IMR-90 (cell line): Measurements from ENCODE around the gene MCRS1. TPM values are rescaled to one million over a fixed set of nuclear protein-coding genes. Genes with fewer than 3 reads are reported as not detected.

Experiments
- ATAC-seq: fragments of 200-7000 bp; cut with Tn5 transposase; 2 replicates; pipeline ENCODE4 v1.9.1; 2020; ENCODE audit warnings: low read depth, mild to moderate bottlenecking, moderate library complexity
- BruUV-seq: library from RNA; stranded (reverse); fragments of 400-500 nt; replicated peaks from 2 replicates; lab custom pipeline; 2021; lab: Mats Ljungman, UMichigan
- CTCF ChIA-PET: fragments of 300-600 bp; formaldehyde crosslinking; extraction: SDS; loops from one replicate; lab custom pipeline; 2021; ENCODE audit warnings: antibody characterized with exemption; lab: Yijun Ruan, JAX
- POLR2A ChIA-PET: fragments of 300-600 bp; sonication (Branson Sonifier 250); formaldehyde crosslinking; loops from one replicate; lab custom pipeline; 2022; ENCODE audit warnings: antibody characterized with exemption; ENCODE audit not compliant: unreplicated experiment; lab: Charles Lee
- DNase-seq: peaks from one replicate; pipeline ENCODE4 v3.0.0; 2013
- H2AFZ ChIP-seq: replicated peaks from 2 replicates; pipeline ENCODE3; 2013; ENCODE audit warnings: low read length, mild to moderate bottlenecking; ENCODE audit not compliant: poor library complexity
- H2AK5ac ChIP-seq: 2 replicates; pipeline ENCODE4 v1.6.1; 2013; ENCODE audit warnings: low read depth, low read length, inconsistent platforms
- H2AK9ac ChIP-seq: replicated peaks from 2 replicates; pipeline ENCODE3; 2013; ENCODE audit warnings: mild to moderate bottlenecking, low read depth, low read length, moderate library complexity; ENCODE audit not compliant: poor library complexity
- H2BK120ac ChIP-seq: 2 replicates; pipeline ENCODE4 v1.6.1; 2013; ENCODE audit warnings: low read depth, low read length, inconsistent platforms
- H2BK15ac ChIP-seq: 3 replicates; pipeline ENCODE4 v1.6.1; 2013; ENCODE audit warnings: low read depth, low read length, inconsistent platforms
- H2BK20ac ChIP-seq: 2 replicates; pipeline ENCODE4 v1.6.1; 2013; ENCODE audit warnings: low read depth, mild to moderate bottlenecking, inconsistent platforms, low read length, moderate library complexity
- H2BK5ac ChIP-seq: 2 replicates; pipeline ENCODE4 v1.6.1; 2013; ENCODE audit warnings: mild to moderate bottlenecking, low read depth, low read length, inconsistent platforms; ENCODE audit not compliant: poor library complexity, severe bottlenecking
- H3K14ac ChIP-seq: replicated peaks from 2 replicates; pipeline ENCODE4 v1.6.1; 2013; ENCODE audit warnings: low read depth, low read length, inconsistent platforms
- H3K18ac ChIP-seq: 2 replicates; pipeline ENCODE4 v1.6.1; 2013; ENCODE audit warnings: low read depth, low read length, control low read depth
- H3K23ac ChIP-seq: 2 replicates; pipeline ENCODE4 v1.6.1; 2013; ENCODE audit warnings: low read depth, low read length, inconsistent platforms
- H3K27ac ChIP-seq: 2 replicates; pipeline ENCODE4 v1.5.1; 2013; ENCODE audit warnings: mild to moderate bottlenecking, control low read depth, low read length; ENCODE audit not compliant: insufficient read depth
- H3K27me3 ChIP-seq: 2 replicates; pipeline ENCODE4 v1.6.1; 2013; ENCODE audit warnings: low read length; ENCODE audit not compliant: control insufficient read depth, insufficient read depth
- H3K36me3 ChIP-seq: 2 replicates; pipeline ENCODE4 v1.6.1; 2013; ENCODE audit warnings: low read length, mixed read lengths; ENCODE audit not compliant: control insufficient read depth, insufficient read depth
- H3K4ac ChIP-seq: 2 replicates; pipeline ENCODE4 v1.6.1; 2013; ENCODE audit warnings: low read depth, low read length, inconsistent platforms
- H3K4me1 ChIP-seq: 2 replicates; pipeline ENCODE4 v1.6.1; 2013; ENCODE audit warnings: low read length, mixed read lengths; ENCODE audit not compliant: control insufficient read depth, insufficient read depth
- H3K4me2 ChIP-seq: 2 replicates; pipeline ENCODE4 v1.6.1; 2013; ENCODE audit warnings: low read depth, mild to moderate bottlenecking, control low read depth, low read length, moderate library complexity
- H3K4me3 ChIP-seq: 2 replicates; pipeline ENCODE4 v1.5.1; 2013; ENCODE audit warnings: low read depth, mild to moderate bottlenecking, control low read depth, low read length, moderate library complexity; ENCODE audit not compliant: insufficient read depth
- H3K56ac ChIP-seq: 2 replicates; pipeline ENCODE4 v1.6.1; 2013; ENCODE audit warnings: low read length, inconsistent platforms; ENCODE audit not compliant: insufficient read depth; ENCODE audit errors: extremely low read depth
- H3K79me1 ChIP-seq, 2 experiments: 2 replicates each; pipeline ENCODE4 v1.6.1; 2013; ENCODE audit warnings: low read length in 2 of 2, inconsistent platforms in 1 of 2, low read depth in 1 of 2
- H3K9ac ChIP-seq: 2 replicates; pipeline ENCODE4 v1.6.1; 2013; ENCODE audit warnings: low read depth, low read length, control low read depth
- H3K9me1 ChIP-seq: 2 replicates; pipeline ENCODE4 v1.6.1; 2013; ENCODE audit warnings: low read length, inconsistent platforms; ENCODE audit not compliant: insufficient read depth
- H3K9me3 ChIP-seq: 2 replicates; pipeline ENCODE4 v1.6.1; 2013; ENCODE audit warnings: low read length; ENCODE audit not compliant: control insufficient read depth, insufficient read depth
- H4K20me1 ChIP-seq: 2 replicates; pipeline ENCODE4 v1.6.1; 2013; ENCODE audit warnings: low read length, inconsistent platforms; ENCODE audit not compliant: insufficient read depth
- H4K5ac ChIP-seq: 2 replicates; pipeline ENCODE4 v1.6.1; 2013; ENCODE audit warnings: mild to moderate bottlenecking, low read depth, low read length, control low read depth
- H4K8ac ChIP-seq, 2 experiments: 2 replicates each; pipeline ENCODE4 v1.6.1; 2013; ENCODE audit warnings: low read depth in 2 of 2, low read length in 2 of 2, control low read depth in 1 of 2, inconsistent platforms in 1 of 2
- H4K91ac ChIP-seq: 2 replicates; pipeline ENCODE4 v1.6.1; 2013; ENCODE audit warnings: low read depth, low read length, inconsistent platforms; ENCODE audit not compliant: insufficient read depth
- CTCF ChIP-seq: conservative IDR thresholded peaks from 2 replicates; pipeline ENCODE4 v1.5.1; 2012; ENCODE audit warnings: mild to moderate bottlenecking, low read depth, low read length, improper control_type of control experiment
- ELK1 ChIP-seq: fragments of 150-350 bp; IDR thresholded peaks from 2 replicates; pipeline ENCODE4 v1.6.1; 2016; ENCODE audit warnings: low read depth, mild to moderate bottlenecking, low read length, moderate library complexity, borderline replicate concordance
- FOS ChIP-seq: fragments of 150-350 bp; IDR thresholded peaks from 2 replicates; pipeline ENCODE4 v1.6.1; 2016; ENCODE audit warnings: low read depth, low read length
- MAZ ChIP-seq: IDR thresholded peaks from 2 replicates; pipeline ENCODE4 v1.6.1; 2012; ENCODE audit warnings: low read depth, mild to moderate bottlenecking, low read length, improper control_type of control experiment, moderate library complexity, borderline replicate concordance
- NFE2L2 ChIP-seq: fragments of 150-350 bp; IDR thresholded peaks from 2 replicates; pipeline ENCODE4 v1.6.1; 2016; ENCODE audit warnings: low read depth, mild to moderate bottlenecking, low read length
- POLR2A ChIP-seq: IDR thresholded peaks from 2 replicates; pipeline ENCODE4 v1.6.1; 2012; ENCODE audit warnings: mild to moderate bottlenecking, low read depth, low read length
- RAD21 ChIP-seq: IDR thresholded peaks from 2 replicates; pipeline ENCODE4 v1.6.1; 2012; ENCODE audit warnings: low read length, improper control_type of control experiment
- RCOR1 ChIP-seq: IDR thresholded peaks from 2 replicates; pipeline ENCODE4 v1.6.1; 2012; ENCODE audit warnings: mild to moderate bottlenecking, low read length, improper control_type of control experiment; ENCODE audit not compliant: insufficient replicate concordance
- RFX5 ChIP-seq: IDR thresholded peaks from 2 replicates; pipeline ENCODE4 v1.8.0; 2012; ENCODE audit warnings: low read depth, mild to moderate bottlenecking, low read length, moderate library complexity
- SMC3 ChIP-seq: fragments of 150-350 bp; IDR thresholded peaks from 2 replicates; pipeline ENCODE4 v1.6.1; 2016; ENCODE audit warnings: low read depth, mild to moderate bottlenecking, antibody characterized with exemption, low read length, moderate library complexity
- USF2 ChIP-seq: fragments of 150-350 bp; IDR thresholded peaks from 2 replicates; pipeline ENCODE4 v1.6.1; 2017; ENCODE audit warnings: mild to moderate bottlenecking, antibody characterized with exemption, low read length, low read depth
- WGBS, 2 experiments: methylation state at CpG; one replicate each; pipeline versions ENCODE4 v1.1.5 to v1.1.7; 2013; ENCODE audit warnings: missing lambda C conversion rate in 2 of 2; ENCODE audit not compliant: insufficient read length in 1 of 2; ENCODE audit errors: extremely low coverage in 2 of 2; 5-methylcytosine and 5-hydroxymethylcytosine counted together
- dilution Hi-C: fragments of 300-500 bp; cut with HindIII; formaldehyde crosslinking; loops from one replicate; pipeline ENCODE4 v1.14.3; 2018; ENCODE audit warnings: low sequenced_read_pairs; ENCODE audit not compliant: unreplicated experiment
- in situ Hi-C: fragments of 300-500 bp; cut with MboI; formaldehyde crosslinking; loops from 3 replicates; pipeline ENCODE4 v1.14.3; 2019; ENCODE audit warnings: low sequenced_read_pairs, inconsistent platforms, mixed read lengths
- intact Hi-C: fragments of 100-400 bp; cut with micrococcal nuclease; formaldehyde crosslinking; loops from 2 replicates; pipeline ENCODE4 v1.10.0; 2022
- polyA plus RNA-seq, 3 experiments: library from polyadenylated mRNA; depleted of rRNA; stranded (reverse); fragments of >200 nt; gene quantifications; 2 replicates each; pipeline ENCODE4 v1.2.3, GENCODE V29; 2012; ENCODE audit warnings: low replicate concordance in 1 of 3
- total RNA-seq: library from RNA; depleted of rRNA; stranded (reverse); fragments of >200 nt; gene quantifications from 2 replicates; pipeline ENCODE4 v1.2.3, GENCODE V29; 2012

MCRS1 gene
- total and polyA plus RNA-seq, 2 of the 4 experiments (the other 2 are of a cell fraction), result 72.9 to 73.2 TPM

- peaks cover 42% of the 10 kb centered on the region for H3K36me3 ChIP-seq
- H2BK15ac ChIP-seq, result no peak overlapping the region
- H2BK5ac ChIP-seq, result no peak overlapping the region
- H2BK20ac ChIP-seq, result no peak overlapping the region
- dilution Hi-C loops (no loop called here), intact Hi-C loops (no loop called here), in situ Hi-C loops (no loop called here)
- H3K9me3 ChIP-seq, result no peaks in the 10 kb centered on the region
- DNase-seq (no peak), ATAC-seq (no peak)
- no peak overlapping the region for H2AK5ac ChIP-seq
- H3K27ac ChIP-seq, result no peak overlapping the region
- H4K5ac ChIP-seq, result no peak overlapping the region
- H3K79me1 ChIP-seq, result no peaks in the 10 kb centered on the region
- H3K9me1 ChIP-seq, result no peaks in the 10 kb centered on the region
- H3K9ac ChIP-seq, result no peak overlapping the region
- H2AK9ac ChIP-seq, result no peak overlapping the region
- no peak overlapping the region for H4K91ac ChIP-seq
- no peaks in the 10 kb centered on the region for H3K4me1 ChIP-seq
- H3K27me3 ChIP-seq, result peaks cover 7% of the 10 kb centered on the region
- no peak overlapping the region for H2BK120ac ChIP-seq
- no peak overlapping the region for H3K56ac ChIP-seq
- H3K14ac ChIP-seq, result no peak overlapping the region
- H3K18ac ChIP-seq, result no peak overlapping the region
- no peak overlapping the region for H4K8ac ChIP-seq
- no peak overlapping the region for H2AFZ ChIP-seq
- no peak overlapping the region for H3K4me2 ChIP-seq
- no peaks in the 10 kb centered on the region for H4K20me1 ChIP-seq
- no TSS peak for BruUV-seq
- no peak overlapping the region for H3K23ac ChIP-seq
- H3K4ac ChIP-seq, result no peak overlapping the region
- POLR2A ChIA-PET, result no interaction called here
- WGBS, 2 experiments, result no CpG with 5 or more reads among the region's 18 CpGs
- TF ChIP-seq POLR2A (no peak), FOS (no peak), SMC3 (no peak), MAZ (no peak), RFX5 (no peak), CTCF (no peak), NFE2L2 (no peak), RCOR1 (no peak), ELK1 (no peak), USF2 (no peak), RAD21 (no peak)
- no peak overlapping the region for H3K4me3 ChIP-seq
- CTCF ChIA-PET, result no interaction called here
Observed at GRCh38 chr12:49557187-49557916, 10.6 kb downstream of the MCRS1 start.
